Loucy (cell line): ENCODE data around the gene JDP2.

Experiments
- EZH2phosphoT487 ChIP-seq: fragments of 200-600 bp; IDR thresholded peaks from 2 replicates; pipeline ENCODE4 v1.6.1; 2018; ENCODE audit warnings: antibody characterized with exemption, mild to moderate bottlenecking, moderate library complexity, borderline replicate concordance
- TF ChIP-seq, protein P1 (sequence below): fragments of 200-600 bp; sonication (generic); conservative IDR thresholded peaks from 2 replicates; pipeline ENCODE4 v1.5.1; 2014; ENCODE audit warnings: mild to moderate bottlenecking, antibody characterized with exemption, low read length

- TF ChIP-seq, protein P1, sequence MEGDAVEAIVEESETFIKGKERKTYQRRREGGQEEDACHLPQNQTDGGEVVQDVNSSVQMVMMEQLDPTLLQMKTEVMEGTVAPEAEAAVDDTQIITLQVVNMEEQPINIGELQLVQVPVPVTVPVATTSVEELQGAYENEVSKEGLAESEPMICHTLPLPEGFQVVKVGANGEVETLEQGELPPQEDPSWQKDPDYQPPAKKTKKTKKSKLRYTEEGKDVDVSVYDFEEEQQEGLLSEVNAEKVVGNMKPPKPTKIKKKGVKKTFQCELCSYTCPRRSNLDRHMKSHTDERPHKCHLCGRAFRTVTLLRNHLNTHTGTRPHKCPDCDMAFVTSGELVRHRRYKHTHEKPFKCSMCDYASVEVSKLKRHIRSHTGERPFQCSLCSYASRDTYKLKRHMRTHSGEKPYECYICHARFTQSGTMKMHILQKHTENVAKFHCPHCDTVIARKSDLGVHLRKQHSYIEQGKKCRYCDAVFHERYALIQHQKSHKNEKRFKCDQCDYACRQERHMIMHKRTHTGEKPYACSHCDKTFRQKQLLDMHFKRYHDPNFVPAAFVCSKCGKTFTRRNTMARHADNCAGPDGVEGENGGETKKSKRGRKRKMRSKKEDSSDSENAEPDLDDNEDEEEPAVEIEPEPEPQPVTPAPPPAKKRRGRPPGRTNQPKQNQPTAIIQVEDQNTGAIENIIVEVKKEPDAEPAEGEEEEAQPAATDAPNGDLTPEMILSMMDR = no peak
- no peak for TF ChIP-seq EZH2phosphoT487
These were observed 33.5 kb downstream of the JDP2 start for GRCh38 chr14:75461303-75461702.
